Kasumi-1 (cell line): ENCODE data around the gene UROC1.
A peak's percentile ranks its signal among the peaks of the same experiment; 100 is the strongest.

Source experiments
- DNase-seq, 2 experiments: peaks; one replicate each; lab custom pipeline; 2025; lab: John Stamatoyannopoulos, UW

UROC1 gene

GRCh38 chr3:126530171-126531050, 12.8 kb upstream of the UROC1 start:
- DNase-seq = peak; percentile 94 to 96

- peak in 1 of 2 experiments; percentile 11 for DNase-seq
Measured at GRCh38 chr3:126529585-126530170, 12.1 kb upstream of the UROC1 start.

GRCh38 chr3:126528800-126529541, 11.4 kb upstream of the UROC1 start:
- DNase-seq = peak; percentile 6 to 14

DNA sequence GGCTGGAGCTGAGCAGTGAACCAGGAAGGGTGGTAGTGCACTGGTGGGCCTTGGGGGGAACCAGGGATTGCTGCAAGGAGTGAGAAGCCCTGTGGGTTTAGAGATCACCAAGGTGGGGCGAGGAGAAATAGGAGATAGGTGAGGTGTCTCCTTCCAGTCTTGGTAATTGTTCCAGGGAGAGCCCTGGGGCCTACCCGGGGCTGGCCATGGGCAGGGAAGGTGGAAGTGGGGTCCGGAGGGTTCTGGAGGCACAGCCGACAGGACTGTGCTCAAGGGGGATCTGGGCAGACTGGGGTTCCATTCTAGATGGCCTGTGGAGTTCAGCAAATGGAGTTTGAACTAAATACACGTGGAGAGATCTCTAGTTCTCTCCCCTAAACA, 10.8 kb upstream of the UROC1 start:
- no peak for DNase-seq

- DNase-seq = peak; percentile 35 to 51
Measured at GRCh38 chr3:126527455-126528211, 10.1 kb upstream of the UROC1 start.

DNA sequence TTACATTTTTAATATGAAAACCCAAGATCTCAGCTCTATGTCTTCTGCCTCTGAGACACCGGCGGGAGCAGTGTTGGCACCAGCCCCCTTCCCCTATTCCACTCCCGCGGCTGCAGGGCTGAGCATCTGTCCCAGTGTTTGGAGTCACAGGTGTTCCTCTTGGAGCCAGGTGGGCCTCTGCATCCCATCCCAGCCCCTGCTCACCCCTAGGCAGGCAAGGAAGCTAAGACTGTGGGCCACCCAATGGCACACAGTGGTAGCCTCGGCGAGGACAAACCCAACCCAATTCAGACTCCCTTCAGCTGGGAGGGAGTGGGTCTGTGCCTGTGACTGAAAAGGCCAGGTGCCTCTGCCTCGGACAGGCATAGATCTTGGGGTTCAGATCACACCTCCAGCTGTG, 9.4 kb upstream of the UROC1 start:
- no peak for DNase-seq

DNA sequence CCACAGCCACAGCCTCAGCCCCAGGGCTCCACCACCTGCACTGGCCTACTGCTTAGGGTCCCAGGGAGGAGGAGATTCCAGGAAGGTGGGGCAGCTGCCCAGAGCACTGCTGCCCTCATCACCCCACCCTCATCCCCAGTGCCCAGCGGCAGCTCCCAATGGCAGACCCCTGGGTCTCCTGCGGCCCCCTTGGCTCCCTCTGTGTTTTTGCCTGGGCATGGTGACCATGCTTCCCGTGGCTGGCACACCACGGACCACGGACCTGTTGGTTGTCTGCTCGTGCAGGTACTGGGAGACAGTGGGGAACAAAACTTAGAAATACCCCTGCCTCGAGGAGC, 9.1 kb upstream of the UROC1 start:
- no peak for DNase-seq

DNA sequence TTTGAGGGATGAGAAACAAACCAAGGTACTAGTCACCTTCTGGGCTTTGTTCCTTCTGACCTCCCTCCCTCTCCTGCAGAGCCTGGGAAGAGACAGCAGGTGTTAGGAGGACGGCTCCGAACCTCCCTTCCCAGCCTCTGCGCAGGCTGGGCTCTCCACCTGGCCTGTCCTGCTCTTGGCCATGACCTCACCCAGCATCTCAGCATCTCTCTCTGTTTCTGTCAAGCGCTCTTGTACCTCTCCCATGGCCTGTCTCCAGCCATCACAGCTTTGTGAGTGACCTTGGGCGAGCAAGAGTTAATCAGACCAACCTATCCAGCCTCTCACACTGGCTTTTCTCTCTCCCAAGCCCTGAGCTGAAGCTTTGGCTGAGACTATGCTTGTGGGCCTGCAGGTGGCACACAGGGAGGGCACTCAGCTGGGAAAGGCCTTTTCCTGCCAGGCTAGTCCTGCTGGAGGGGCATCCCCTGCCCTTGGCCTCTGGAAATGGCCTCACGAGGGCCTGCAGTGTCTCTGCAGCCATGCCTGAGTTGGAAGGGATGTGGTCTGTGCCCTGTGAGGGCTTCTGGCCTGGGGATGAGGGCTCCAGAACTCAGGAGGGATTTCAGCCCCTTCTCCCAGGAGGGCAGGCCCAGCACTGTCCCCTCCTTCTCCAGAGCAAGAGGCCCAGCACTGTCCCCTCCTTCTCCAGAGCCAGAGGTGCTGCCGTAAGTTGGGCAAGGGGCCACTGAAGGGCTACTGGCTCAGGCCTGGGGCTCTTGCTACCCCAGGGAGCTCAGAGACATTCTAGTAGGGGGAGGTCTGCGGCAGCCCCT, 8.5 kb upstream of the UROC1 start:
- DNase-seq = no peak

DNA sequence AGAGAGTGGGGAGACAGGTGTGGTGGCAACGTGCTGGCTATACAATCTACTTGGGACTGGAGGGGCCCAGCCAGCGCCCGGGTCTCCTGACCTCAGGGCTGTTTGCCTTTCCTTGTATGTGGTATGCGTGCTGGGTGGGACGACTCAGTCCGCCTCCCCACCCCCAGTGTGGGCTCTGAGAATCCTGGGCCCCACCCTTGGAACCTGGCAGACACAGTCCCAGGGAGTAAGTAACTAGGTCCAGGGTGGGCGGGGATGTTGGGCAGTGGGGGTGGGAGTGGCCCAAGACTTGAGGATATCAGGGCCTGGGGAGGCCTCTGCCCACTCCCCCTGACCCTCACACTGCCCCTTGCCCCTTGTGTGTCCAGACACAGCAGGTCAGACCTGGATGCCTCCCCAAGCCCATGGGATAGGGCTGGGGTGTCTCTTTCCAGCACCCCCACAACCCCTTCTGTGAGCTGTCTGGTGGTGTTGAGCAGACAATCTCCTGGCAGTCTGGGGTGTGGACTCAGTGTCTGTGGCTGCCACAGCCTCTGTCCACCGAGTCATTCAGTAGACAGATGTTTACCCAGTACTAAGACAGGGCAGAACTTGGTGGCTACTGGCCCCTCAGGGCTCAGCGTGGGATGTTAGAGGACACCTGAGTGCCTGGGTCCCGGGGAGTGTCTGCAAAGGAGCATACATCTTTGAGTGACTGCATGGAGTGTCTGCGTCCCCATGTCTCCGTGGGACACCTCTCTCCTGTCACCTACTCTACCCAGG, 7.7 kb upstream of the UROC1 start:
- DNase-seq = no peak

DNA sequence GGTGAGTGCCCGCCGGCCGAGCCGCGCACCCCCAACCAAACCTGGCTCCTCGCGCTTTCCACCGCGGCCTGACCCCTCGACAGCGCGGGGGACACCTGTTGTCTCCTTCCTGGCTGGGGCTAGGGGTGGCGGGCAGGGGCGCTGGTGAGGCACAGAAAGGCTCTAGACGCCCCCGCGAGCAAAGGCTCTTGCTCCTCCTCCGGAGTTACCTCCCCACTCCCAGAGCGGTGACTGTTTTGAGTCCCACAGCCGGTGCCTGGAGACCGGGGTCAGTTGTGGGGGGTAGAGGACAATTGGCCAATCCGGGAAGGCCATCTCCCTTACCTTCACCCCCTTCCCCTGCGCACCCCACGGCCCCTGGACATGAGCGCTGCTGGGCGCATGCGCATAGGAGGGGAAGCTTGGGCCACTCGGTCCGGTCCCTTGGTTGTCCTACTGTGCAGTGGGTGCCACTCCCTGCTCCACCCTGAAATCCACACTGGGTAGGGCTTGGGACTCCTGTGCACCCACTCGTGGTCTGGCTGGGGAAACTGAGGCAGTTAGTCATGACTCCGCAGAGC, 6.9 kb upstream of the UROC1 start:
- DNase-seq = no peak

DNA sequence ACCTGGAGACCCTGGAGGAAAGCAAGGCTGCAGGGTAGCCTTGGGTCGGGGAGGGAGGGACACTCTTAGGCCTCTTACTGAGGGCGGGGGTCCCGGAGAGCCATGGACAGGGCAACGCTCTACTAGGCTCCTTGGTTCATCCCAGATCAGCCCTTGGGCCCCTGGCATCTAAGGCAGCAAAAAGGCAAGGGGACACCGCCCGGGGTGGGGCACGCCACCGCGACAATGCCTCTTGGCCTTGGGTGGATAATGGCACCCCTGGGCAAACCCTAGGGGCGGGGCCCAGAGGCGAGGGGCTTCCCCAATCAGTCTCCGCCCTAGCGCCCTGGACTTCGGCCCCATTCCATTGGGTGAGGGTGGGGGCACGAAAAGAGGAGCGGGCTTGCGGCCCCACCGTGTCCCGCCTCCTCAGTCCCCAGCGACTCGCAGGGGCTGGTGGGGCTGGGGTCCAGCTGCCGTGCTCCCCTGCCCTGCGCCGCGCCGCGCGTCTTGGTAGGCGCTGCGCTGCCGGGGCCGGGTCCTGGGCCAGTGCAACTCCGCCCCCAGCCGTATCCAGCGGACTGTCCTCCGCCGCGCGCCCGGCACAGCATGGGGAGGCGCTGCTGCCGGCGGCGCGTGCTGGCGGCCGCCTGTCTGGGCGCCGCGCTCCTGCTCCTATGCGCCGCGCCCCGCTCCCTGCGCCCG, 6.3 kb upstream of the UROC1 start, which contains the start of gene CHST13:
Gene CHST13 (plus strand): TSS at position 411 of the 684 bp plus-strand sequence. CDS start 178 bp downstream, at position 589.
- DNase-seq = peak; percentile 12 to 23

DNA sequence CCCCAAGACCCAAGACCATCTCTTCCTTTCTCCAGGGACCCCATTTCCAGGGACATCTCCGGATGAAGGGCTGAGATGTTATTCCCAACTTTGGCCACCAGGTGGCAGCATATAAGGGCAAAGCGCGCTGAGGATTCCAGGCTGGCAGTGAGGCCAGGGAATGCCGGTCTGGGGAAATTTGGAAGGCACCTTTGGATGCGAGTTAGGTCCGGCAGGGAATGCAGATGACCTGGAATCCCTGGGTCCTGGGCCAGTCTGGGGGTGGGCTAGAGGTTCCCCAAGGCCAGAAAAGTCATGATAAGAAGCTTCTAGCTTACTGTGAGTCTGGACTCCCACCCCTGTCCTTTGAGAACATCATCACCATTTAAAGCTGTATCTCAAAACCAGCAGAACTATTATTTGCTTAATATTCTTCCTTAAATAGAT, 4.8 kb upstream of the UROC1 start:
- peak; percentile 46 to 48 for DNase-seq

GRCh38 chr3:126521122-126521891, 3.7 kb upstream of the UROC1 start:
- DNase-seq = no peak

DNA sequence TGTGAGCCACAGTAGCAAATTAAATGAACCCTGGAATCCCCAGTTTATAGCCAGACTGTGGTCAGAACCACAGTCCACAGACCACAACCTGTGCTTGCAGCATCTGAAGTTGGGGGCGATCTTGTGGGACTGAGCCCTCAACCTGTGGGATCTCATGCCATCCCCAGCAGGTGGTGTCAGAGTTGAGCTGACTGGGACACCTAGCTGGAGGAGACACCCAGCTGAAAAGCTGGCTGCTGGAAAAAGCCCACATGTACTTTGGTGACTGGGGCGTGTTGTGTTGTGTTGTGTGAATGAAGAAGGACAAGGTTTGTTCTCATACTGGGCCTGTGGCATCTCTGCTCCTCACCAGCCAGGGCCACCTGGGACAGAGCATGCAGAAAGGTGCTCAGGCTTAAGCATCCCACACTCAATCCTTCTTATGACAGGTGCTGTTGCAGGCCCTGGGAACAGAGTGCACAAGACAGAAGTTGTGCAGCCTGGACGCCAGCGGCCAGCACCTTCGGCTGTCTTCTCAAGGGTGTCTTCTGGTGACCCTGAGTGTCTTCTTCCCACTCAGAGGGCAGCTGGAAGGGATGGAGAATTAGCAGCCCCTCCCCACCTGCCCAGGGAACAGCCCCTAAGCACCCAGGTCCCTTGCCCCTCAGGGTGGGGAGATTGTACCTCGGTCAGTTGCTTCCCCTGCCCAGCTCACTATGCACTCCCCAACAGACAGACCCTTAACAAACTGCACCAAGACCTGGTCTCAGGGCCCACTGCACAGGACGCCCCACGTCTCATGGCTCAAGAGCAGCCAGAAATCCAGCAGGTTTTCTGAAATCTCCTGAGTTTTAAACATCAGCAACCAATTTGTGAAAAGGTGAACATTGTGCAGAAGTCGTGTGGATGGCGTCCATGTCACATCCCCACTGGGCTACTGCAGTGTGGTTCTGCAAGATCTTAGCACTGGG, 2.2 kb upstream of the UROC1 start:
- DNase-seq = no peak

DNA sequence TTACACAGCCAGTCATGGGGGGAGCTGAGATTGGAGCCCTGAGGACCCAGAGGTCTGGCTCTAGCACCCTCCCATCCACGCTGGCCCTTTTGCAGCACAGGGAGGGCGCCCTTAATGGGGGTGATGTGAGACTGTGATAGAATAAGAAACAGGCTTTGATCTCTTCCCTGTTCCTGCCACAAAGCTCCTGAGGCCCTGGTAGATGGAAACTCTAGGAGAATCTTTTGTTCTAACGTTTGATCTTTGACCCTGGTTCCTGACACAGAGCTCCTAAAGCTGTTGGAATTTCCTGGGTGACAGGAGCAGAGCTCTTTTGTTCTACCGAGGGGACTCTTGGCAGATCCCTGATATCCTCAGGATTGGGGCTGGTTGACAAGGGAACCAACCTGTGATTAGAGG, 1.2 kb upstream of the UROC1 start:
- no peak for DNase-seq

DNA sequence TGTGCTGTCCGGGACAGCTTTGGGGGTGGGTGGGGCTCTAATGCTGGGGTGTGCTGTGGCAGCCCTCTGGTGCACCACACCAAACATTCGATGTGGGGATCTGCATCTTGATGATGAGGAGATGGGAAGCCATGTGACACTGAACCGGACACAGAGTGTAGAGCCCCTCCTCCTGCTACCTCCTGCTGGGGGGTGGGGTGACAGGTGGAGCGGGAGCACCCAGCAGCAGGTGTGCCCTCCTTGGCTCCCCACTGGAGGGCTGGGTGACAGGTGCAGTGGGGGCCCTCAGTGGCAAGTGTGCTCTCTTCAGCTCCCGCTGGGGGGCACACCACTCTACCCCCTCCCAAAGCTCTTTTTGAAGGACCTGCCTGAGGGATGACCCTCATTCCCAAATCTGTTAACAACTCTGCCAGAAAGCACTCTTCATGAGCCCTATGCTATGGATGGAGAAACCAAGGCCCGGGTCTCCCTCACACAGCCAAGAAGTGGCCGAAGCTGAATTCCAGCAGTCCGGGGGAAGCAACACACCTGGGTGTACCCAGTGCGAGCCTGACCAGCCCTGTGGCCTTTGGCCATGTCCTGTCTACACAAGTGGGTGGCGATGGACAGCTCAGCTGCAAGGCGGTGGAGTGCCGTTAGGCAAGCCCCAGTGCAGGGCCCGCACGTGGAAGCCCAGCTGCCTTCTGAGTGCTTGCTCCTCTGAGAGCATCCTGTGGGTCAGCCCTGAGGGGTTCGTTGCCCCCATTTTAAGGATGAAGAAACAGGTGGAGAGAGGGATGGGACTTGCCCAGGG, 609 bp upstream of the UROC1 start:
- no peak for DNase-seq

GRCh38 chr3:126516936-126517290, 660 bp downstream of the UROC1 start:
- DNase-seq = no peak
